WTC11 (cell line): ENCODE results near the gene WDR87. TPM values are rescaled to one million over a fixed set of nuclear protein-coding genes. Genes with fewer than 3 reads are reported as not detected.
A peak's percentile ranks its signal among the peaks of the same experiment; 100 is the strongest.

Experiments
- ATAC-seq: fragments of 200-7000 bp; cut with Tn5 transposase; 2 replicates; pipeline ENCODE4 v1.10.0; 2021; ENCODE audit warnings: mild to moderate bottlenecking, moderate library complexity
- CTCF ChIA-PET: fragments of 300-600 bp; sonication (Branson Sonifier 250); formaldehyde crosslinking; loops from one replicate; lab custom pipeline; 2021; ENCODE audit warnings: antibody characterized with exemption; lab: Charles Lee
- POLR2A ChIA-PET: fragments of 350-600 bp; sonication (Branson Sonifier 250); formaldehyde crosslinking; loops from one replicate; lab custom pipeline; 2021; ENCODE audit warnings: antibody characterized with exemption; lab: Charles Lee
- DNase-seq: peaks from one replicate; pipeline ENCODE4 v3.0.0; 2021; ENCODE audit warnings: low spot score
- H3K27ac Mint-ChIP-seq: 2 replicates; pipeline ENCODE4 v1.8.0; 2021; ENCODE audit warnings: mixed read lengths
- H3K27me3 Mint-ChIP-seq: 2 replicates; pipeline ENCODE4 v1.8.0; 2021; ENCODE audit warnings: low read depth, mild to moderate bottlenecking, moderate library complexity, mixed read lengths
- H3K36me3 Mint-ChIP-seq: 2 replicates; pipeline ENCODE4 v1.8.0; 2021; ENCODE audit warnings: mixed read lengths
- H3K4me1 Mint-ChIP-seq: 2 replicates; pipeline ENCODE4 v1.8.0; 2022; ENCODE audit warnings: mixed read lengths
- H3K4me3 Mint-ChIP-seq: 2 replicates; pipeline ENCODE4 v1.8.0; 2021; ENCODE audit warnings: mild to moderate bottlenecking, moderate library complexity, mixed read lengths
- H3K9me3 Mint-ChIP-seq: 2 replicates; pipeline ENCODE4 v1.8.0; 2021; ENCODE audit warnings: mixed read lengths
- ARID4B ChIP-seq: sonication (generic); formaldehyde crosslinking; IDR thresholded peaks from 2 replicates; pipeline ENCODE4 v1.8.0; 2023; ENCODE audit warnings: missing genetic modification reagents, mild to moderate bottlenecking, borderline replicate concordance
- EMX1 ChIP-seq: fragments of 250-450 bp; sonication (Bioruptor Pico); IDR thresholded peaks from 2 replicates; pipeline ENCODE4 v1.8.0; 2021; ENCODE audit warnings: mild to moderate bottlenecking
- IRF1 ChIP-seq: sonication (generic); formaldehyde crosslinking; IDR thresholded peaks from 2 replicates; pipeline ENCODE4 v1.8.0; 2023; ENCODE audit warnings: missing genetic modification reagents
- MYBL2 ChIP-seq: sonication (generic); formaldehyde crosslinking; IDR thresholded peaks from 2 replicates; pipeline ENCODE4 v1.8.1; 2023; ENCODE audit warnings: mild to moderate bottlenecking, moderate library complexity, missing genetic modification reagents
- NR2C2 ChIP-seq: sonication (generic); formaldehyde crosslinking; IDR thresholded peaks from 2 replicates; pipeline ENCODE4 v1.8.0; 2022; ENCODE audit warnings: mild to moderate bottlenecking, missing genetic modification reagents
- NR3C1 ChIP-seq: sonication (generic); formaldehyde crosslinking; conservative IDR thresholded peaks from 2 replicates; pipeline ENCODE4 v1.8.1; 2023; ENCODE audit warnings: low read depth, mild to moderate bottlenecking, missing genetic modification reagents
- SMAD3 ChIP-seq: sonication (generic); formaldehyde crosslinking; IDR thresholded peaks from 2 replicates; pipeline ENCODE4 v1.8.0; 2022; ENCODE audit warnings: missing genetic modification reagents, mild to moderate bottlenecking, borderline replicate concordance
- SP1 ChIP-seq: sonication (generic); formaldehyde crosslinking; conservative IDR thresholded peaks from 2 replicates; pipeline ENCODE4 v1.8.1; 2022; ENCODE audit warnings: missing genetic modification reagents
- TEAD4 ChIP-seq: sonication (generic); formaldehyde crosslinking; IDR thresholded peaks from 2 replicates; pipeline ENCODE4 v1.8.0; 2022; ENCODE audit warnings: mild to moderate bottlenecking, missing genetic modification reagents
- USF1 ChIP-seq: sonication (generic); formaldehyde crosslinking; IDR thresholded peaks from 2 replicates; pipeline ENCODE4 v1.8.0; 2022; ENCODE audit warnings: mild to moderate bottlenecking, missing genetic modification reagents
- ZNF263 ChIP-seq: sonication (generic); formaldehyde crosslinking; IDR thresholded peaks from 2 replicates; pipeline ENCODE4 v1.8.1; 2022; ENCODE audit warnings: low read depth, mild to moderate bottlenecking, moderate library complexity, missing genetic modification reagents
- ZNF396 ChIP-seq: fragments of 250-450 bp; sonication (Bioruptor Pico); IDR thresholded peaks from 2 replicates; pipeline ENCODE4 v1.8.0; 2021; ENCODE audit warnings: mild to moderate bottlenecking, moderate library complexity, borderline replicate concordance
- total RNA-seq: library from RNA; stranded (reverse); gene quantifications from 3 replicates; pipeline ENCODE4 v1.2.3, GENCODE V29; 2021
- TF ChIP-seq, protein P1 (sequence below): sonication (generic); formaldehyde crosslinking; conservative IDR thresholded peaks from 2 replicates; pipeline ENCODE4 v1.8.1; 2023; ENCODE audit warnings: mild to moderate bottlenecking, low read depth, missing genetic modification reagents, moderate library complexity
- TF ChIP-seq, protein P2 (sequence below): sonication (generic); formaldehyde crosslinking; IDR thresholded peaks from 2 replicates; pipeline ENCODE4 v1.8.1; 2023; ENCODE audit warnings: mild to moderate bottlenecking, moderate library complexity, missing genetic modification reagents
- TF ChIP-seq, protein P3 (sequence below): fragments of 250-450 bp; sonication (Bioruptor Pico); IDR thresholded peaks from 2 replicates; pipeline ENCODE4 v1.9.0; 2021; ENCODE audit warnings: mild to moderate bottlenecking
- TF ChIP-seq, protein P4 (sequence below): sonication (generic); formaldehyde crosslinking; IDR thresholded peaks from 2 replicates; pipeline ENCODE4 v1.8.1; 2022; ENCODE audit warnings: mild to moderate bottlenecking, missing genetic modification reagents, moderate library complexity, borderline replicate concordance
- TF ChIP-seq, protein P5 (sequence below): fragments of 250-450 bp; sonication (Bioruptor Pico); IDR thresholded peaks from 2 replicates; pipeline ENCODE4 v1.9.0; 2021; ENCODE audit warnings: moderate library complexity, mild to moderate bottlenecking, inconsistent platforms, borderline replicate concordance
- TF ChIP-seq, protein P6 (sequence below): fragments of 250-450 bp; sonication (Bioruptor Pico); conservative IDR thresholded peaks from 2 replicates; pipeline ENCODE4 v1.9.0; 2021; ENCODE audit warnings: mild to moderate bottlenecking

Gene WDR87
- total RNA-seq, 1 experiment from 2014 or later = not detected

GRCh38 chr19:37906869-37907734 is 708 bp upstream of the WDR87 start, which contains the start of gene SIPA1L3 (continued):
- TF ChIP-seq, protein P1, sequence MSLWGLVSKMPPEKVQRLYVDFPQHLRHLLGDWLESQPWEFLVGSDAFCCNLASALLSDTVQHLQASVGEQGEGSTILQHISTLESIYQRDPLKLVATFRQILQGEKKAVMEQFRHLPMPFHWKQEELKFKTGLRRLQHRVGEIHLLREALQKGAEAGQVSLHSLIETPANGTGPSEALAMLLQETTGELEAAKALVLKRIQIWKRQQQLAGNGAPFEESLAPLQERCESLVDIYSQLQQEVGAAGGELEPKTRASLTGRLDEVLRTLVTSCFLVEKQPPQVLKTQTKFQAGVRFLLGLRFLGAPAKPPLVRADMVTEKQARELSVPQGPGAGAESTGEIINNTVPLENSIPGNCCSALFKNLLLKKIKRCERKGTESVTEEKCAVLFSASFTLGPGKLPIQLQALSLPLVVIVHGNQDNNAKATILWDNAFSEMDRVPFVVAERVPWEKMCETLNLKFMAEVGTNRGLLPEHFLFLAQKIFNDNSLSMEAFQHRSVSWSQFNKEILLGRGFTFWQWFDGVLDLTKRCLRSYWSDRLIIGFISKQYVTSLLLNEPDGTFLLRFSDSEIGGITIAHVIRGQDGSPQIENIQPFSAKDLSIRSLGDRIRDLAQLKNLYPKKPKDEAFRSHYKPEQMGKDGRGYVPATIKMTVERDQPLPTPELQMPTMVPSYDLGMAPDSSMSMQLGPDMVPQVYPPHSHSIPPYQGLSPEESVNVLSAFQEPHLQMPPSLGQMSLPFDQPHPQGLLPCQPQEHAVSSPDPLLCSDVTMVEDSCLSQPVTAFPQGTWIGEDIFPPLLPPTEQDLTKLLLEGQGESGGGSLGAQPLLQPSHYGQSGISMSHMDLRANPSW (CRISPR knock-in tag) = no peak
- TF ChIP-seq MYBL2 (peak; percentile 48; the same call in 1 of the 2 replicates), NR3C1 (CRISPR knock-in tag) (no peak), NR2C2 (CRISPR knock-in tag) (no peak), ARID4B (CRISPR knock-in tag) (peak; percentile 41; the same call in 1 of the 2 replicates), SP1 (CRISPR knock-in tag) (peak; percentile 52; the same call in 1 of the 2 replicates)

DNA sequence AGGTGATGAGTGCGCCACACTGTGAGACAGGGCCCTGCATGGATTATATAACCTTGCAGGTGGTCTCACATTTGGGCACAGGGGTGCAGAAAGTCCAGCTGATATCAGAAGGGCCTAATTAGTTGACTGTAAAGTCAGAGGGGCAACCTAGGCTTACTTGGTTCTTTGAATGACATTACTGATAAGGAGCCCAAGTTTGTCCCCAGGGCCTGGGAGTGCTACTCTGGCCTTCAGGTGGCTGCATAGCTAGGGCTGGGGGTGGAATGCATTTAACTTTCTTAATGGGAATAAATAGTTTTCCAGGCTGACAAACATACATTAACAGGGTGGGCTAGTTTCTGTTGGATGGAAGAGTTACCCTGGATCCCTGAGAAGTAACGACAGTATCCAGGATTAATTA is 3.3 kb downstream of the WDR87 start:
- DNase-seq (no peak), ATAC-seq (no peak)
- H3K4me1 Mint-ChIP-seq = peaks cover 16% of the 10 kb centered on the region
- H3K9me3 Mint-ChIP-seq = no peaks in the 10 kb centered on the region
- POLR2A ChIA-PET = interaction anchor here (0.6 to 1.6 kb wide), 2 partner anchors 141 to 346 kb away, joined by 7 to 12 read pairs; no protein-coding TSS in a partner anchor
- H3K36me3 Mint-ChIP-seq = no peaks in the 10 kb centered on the region
- no peak overlapping the region for H3K4me3 Mint-ChIP-seq
- no peaks in the 10 kb centered on the region; the same call in 1 of the 2 replicates for H3K27me3 Mint-ChIP-seq
- H3K27ac Mint-ChIP-seq = no peak overlapping the region
- CTCF ChIA-PET = interaction anchor here (0.5 to 6.6 kb wide), 57 partner anchors 10 to 485 kb away, joined by 3 to 75 read pairs (median 5); partner anchors contain the start of genes GGN, KCNK6, PPP1R14A and ZNF607
- TF ChIP-seq NR3C1 (CRISPR knock-in tag) = no peak
- TF ChIP-seq EMX1 (CRISPR knock-in tag) = no peak
- TF ChIP-seq ZNF263 (CRISPR knock-in tag) = no peak
- no peak for TF ChIP-seq SMAD3 (CRISPR knock-in tag)
- TF ChIP-seq ZNF396 (CRISPR knock-in tag) = no peak
- TF ChIP-seq, protein P2, sequence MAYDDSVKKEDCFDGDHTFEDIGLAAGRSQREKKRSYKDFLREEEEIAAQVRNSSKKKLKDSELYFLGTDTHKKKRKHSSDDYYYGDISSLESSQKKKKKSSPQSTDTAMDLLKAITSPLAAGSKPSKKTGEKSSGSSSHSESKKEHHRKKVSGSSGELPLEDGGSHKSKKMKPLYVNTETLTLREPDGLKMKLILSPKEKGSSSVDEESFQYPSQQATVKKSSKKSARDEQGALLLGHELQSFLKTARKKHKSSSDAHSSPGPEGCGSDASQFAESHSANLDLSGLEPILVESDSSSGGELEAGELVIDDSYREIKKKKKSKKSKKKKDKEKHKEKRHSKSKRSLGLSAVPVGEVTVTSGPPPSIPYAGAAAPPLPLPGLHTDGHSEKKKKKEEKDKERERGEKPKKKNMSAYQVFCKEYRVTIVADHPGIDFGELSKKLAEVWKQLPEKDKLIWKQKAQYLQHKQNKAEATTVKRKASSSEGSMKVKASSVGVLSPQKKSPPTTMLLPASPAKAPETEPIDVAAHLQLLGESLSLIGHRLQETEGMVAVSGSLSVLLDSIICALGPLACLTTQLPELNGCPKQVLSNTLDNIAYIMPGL (CRISPR knock-in tag) = no peak
- TF ChIP-seq, protein P3, sequence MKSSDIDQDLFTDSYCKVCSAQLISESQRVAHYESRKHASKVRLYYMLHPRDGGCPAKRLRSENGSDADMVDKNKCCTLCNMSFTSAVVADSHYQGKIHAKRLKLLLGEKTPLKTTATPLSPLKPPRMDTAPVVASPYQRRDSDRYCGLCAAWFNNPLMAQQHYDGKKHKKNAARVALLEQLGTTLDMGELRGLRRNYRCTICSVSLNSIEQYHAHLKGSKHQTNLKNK = no peak
- TF ChIP-seq, protein P4, sequence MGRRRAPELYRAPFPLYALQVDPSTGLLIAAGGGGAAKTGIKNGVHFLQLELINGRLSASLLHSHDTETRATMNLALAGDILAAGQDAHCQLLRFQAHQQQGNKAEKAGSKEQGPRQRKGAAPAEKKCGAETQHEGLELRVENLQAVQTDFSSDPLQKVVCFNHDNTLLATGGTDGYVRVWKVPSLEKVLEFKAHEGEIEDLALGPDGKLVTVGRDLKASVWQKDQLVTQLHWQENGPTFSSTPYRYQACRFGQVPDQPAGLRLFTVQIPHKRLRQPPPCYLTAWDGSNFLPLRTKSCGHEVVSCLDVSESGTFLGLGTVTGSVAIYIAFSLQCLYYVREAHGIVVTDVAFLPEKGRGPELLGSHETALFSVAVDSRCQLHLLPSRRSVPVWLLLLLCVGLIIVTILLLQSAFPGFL (CRISPR knock-in tag) = no peak
- TF ChIP-seq, protein P5, sequence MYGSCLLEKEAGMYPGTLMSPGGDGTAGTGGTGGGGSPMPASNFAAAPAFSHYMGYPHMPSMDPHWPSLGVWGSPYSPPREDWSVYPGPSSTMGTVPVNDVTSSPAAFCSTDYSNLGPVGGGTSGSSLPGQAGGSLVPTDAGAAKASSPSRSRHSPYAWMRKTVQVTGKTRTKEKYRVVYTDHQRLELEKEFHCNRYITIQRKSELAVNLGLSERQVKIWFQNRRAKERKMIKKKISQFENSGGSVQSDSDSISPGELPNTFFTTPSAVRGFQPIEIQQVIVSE (CRISPR knock-in tag) = no peak
- TF ChIP-seq USF1 (CRISPR knock-in tag) = no peak
- TF ChIP-seq TEAD4 (CRISPR knock-in tag) = no peak
- no peak for TF ChIP-seq MYBL2
- TF ChIP-seq IRF1 (CRISPR knock-in tag) = no peak
- TF ChIP-seq, protein P6, sequence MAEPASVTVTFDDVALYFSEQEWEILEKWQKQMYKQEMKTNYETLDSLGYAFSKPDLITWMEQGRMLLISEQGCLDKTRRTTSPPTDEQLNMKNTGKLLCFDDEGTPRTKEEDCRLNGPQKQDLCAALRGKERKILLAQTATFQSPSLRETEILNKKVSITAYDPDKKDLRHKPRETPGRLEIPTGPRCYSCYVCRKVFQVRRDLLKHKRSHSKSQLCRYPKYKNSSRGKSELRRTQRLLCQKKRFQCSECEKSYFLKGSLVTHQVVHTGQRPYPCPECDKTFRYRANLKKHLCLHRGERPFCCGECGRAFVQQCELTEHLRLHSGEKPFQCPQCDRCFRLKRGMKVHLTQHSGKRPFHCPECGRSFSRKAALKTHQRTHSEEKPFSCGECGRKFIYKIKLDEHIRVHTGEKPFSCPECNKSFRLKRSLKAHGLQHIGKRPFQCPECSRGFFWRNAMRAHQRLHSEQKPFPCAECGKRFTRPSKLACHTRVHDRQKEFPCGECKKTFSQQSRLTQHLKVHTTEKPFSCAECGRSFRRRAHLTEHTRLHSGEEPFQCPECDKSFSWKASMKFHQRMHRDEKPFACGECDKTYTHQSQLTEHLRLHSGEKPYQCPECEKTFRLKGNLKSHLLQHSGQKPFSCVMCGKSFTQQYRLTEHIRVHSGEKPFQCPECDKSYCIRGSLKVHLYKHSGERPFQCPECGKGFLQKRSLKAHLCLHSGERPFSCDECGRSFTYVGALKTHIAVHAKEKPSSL (CRISPR knock-in tag) = no peak
